NT2/D1 (cell line): ENCODE results near the gene SLAMF6.

Source experiments
- DNase-seq: peaks from one replicate; pipeline ENCODE4 v3.0.0-alpha.2; 2011; ENCODE audit warnings: low read depth, low spot score
- H3K27me3 ChIP-seq: 2 replicates; pipeline ENCODE4 v1.6.0; 2011; ENCODE audit warnings: mild to moderate bottlenecking; ENCODE audit not compliant: insufficient read length, insufficient read depth
- H3K36me3 ChIP-seq: 2 replicates; pipeline ENCODE4 v1.6.1; 2011; ENCODE audit warnings: mild to moderate bottlenecking, low read length, mixed read lengths; ENCODE audit not compliant: insufficient read depth, insufficient read length
- H3K4me1 ChIP-seq: 2 replicates; pipeline ENCODE4 v1.5.1; 2011; ENCODE audit not compliant: insufficient read depth, insufficient read length
- H3K4me3 ChIP-seq: 2 replicates; pipeline ENCODE4 v1.5.1; 2011; ENCODE audit warnings: low read depth; ENCODE audit not compliant: insufficient read length
- H3K9ac ChIP-seq: 2 replicates; pipeline ENCODE4 v1.6.0; 2011; ENCODE audit warnings: low read depth; ENCODE audit not compliant: insufficient read length
- H3K9me3 ChIP-seq: 2 replicates; pipeline ENCODE4 v1.5.1; 2011; ENCODE audit warnings: mild to moderate bottlenecking, low read length; ENCODE audit not compliant: insufficient read depth
- SUZ12 ChIP-seq: IDR thresholded peaks from 2 replicates; pipeline ENCODE4 v1.6.1; 2011; ENCODE audit not compliant: insufficient read length, insufficient read depth; ENCODE audit errors: extremely low read depth
- YY1 ChIP-seq: IDR thresholded peaks from 2 replicates; pipeline ENCODE4 v1.6.1; 2011; ENCODE audit not compliant: insufficient read length, insufficient read depth
- ZNF274 ChIP-seq: IDR thresholded peaks from 2 replicates; pipeline ENCODE4 v1.6.1; 2011; ENCODE audit warnings: mild to moderate bottlenecking, low read depth, low read length

Gene SLAMF6

GRCh38 chr1:160474392-160475242, 48.4 kb downstream of the SLAMF6 start:
- Histone ChIP-seq H3K36me3 (no peaks in the 10 kb centered on the region), H3K27me3 (no peaks in the 10 kb centered on the region), H3K9ac (no peak overlapping the region), H3K4me1 (no peaks in the 10 kb centered on the region), H3K9me3 (no peaks in the 10 kb centered on the region), H3K4me3 (no peak overlapping the region)
- no peak for DNase-seq
- no peak for TF ChIP-seq ZNF274
- no peak for TF ChIP-seq SUZ12
- TF ChIP-seq YY1: no peak

GRCh38 chr1:160472112-160472511, 50.9 kb downstream of the SLAMF6 start:
- H3K36me3 ChIP-seq: no peaks in the 10 kb centered on the region
- H3K4me3 ChIP-seq: no peak overlapping the region
- H3K9me3 ChIP-seq: no peaks in the 10 kb centered on the region
- DNase-seq: no peak
- TF ChIP-seq SUZ12: no peak
- no peak for TF ChIP-seq ZNF274
- no peak for TF ChIP-seq YY1
- H3K4me1 ChIP-seq: no peaks in the 10 kb centered on the region
- no peak overlapping the region for H3K9ac ChIP-seq
- no peaks in the 10 kb centered on the region for H3K27me3 ChIP-seq

GRCh38 chr1:160471253-160471652, 51.8 kb downstream of the SLAMF6 start:
- no peaks in the 10 kb centered on the region for H3K4me1 ChIP-seq
- no peaks in the 10 kb centered on the region for H3K27me3 ChIP-seq

GRCh38 chr1:160467576-160467975, 55.5 kb downstream of the SLAMF6 start:
- H3K9me3 ChIP-seq: no peaks in the 10 kb centered on the region
- no peak overlapping the region for H3K9ac ChIP-seq
- no peak for TF ChIP-seq SUZ12
- no peak for TF ChIP-seq YY1
- TF ChIP-seq ZNF274: no peak
- H3K4me3 ChIP-seq: no peak overlapping the region
- H3K27me3 ChIP-seq: no peaks in the 10 kb centered on the region
- H3K36me3 ChIP-seq: no peaks in the 10 kb centered on the region
- peaks cover 3% of the 10 kb centered on the region for H3K4me1 ChIP-seq
- no peak for DNase-seq

More at GRCh38 chr1:160471253-160471652, 51.8 kb downstream of the SLAMF6 start:
- H3K9me3 ChIP-seq: no peaks in the 10 kb centered on the region
- H3K9ac ChIP-seq: no peak overlapping the region
- H3K4me3 ChIP-seq: no peak overlapping the region
- H3K36me3 ChIP-seq: no peaks in the 10 kb centered on the region
- DNase-seq: no peak
- TF ChIP-seq SUZ12 (no peak), YY1 (no peak), ZNF274 (no peak)

GRCh38 chr1:160466961-160467360, 56.1 kb downstream of the SLAMF6 start:
- no peaks in the 10 kb centered on the region for H3K36me3 ChIP-seq
- H3K9me3 ChIP-seq: no peaks in the 10 kb centered on the region
- H3K4me3 ChIP-seq: no peak overlapping the region
- no peak for DNase-seq
- H3K4me1 ChIP-seq: peaks cover 3% of the 10 kb centered on the region
- no peak for TF ChIP-seq ZNF274
- TF ChIP-seq YY1: no peak
- TF ChIP-seq SUZ12: no peak
- no peak overlapping the region for H3K9ac ChIP-seq
- no peaks in the 10 kb centered on the region for H3K27me3 ChIP-seq

- TF ChIP-seq ZNF274: no peak
- TF ChIP-seq SUZ12: no peak
- TF ChIP-seq YY1: no peak
- H3K36me3 ChIP-seq: no peaks in the 10 kb centered on the region
- no peak overlapping the region for H3K9ac ChIP-seq
- no peak overlapping the region for H3K4me3 ChIP-seq
- DNase-seq: no peak
- H3K9me3 ChIP-seq: no peaks in the 10 kb centered on the region
- H3K27me3 ChIP-seq: no peaks in the 10 kb centered on the region
- peaks cover 3% of the 10 kb centered on the region for H3K4me1 ChIP-seq
Measured at GRCh38 chr1:160465123-160465522, 57.9 kb downstream of the SLAMF6 start.

GRCh38 chr1:160460683-160461287, 62.3 kb downstream of the SLAMF6 start:
- TF ChIP-seq SUZ12 (no peak), YY1 (no peak), ZNF274 (no peak)
- no peak overlapping the region for H3K4me3 ChIP-seq
- no peaks in the 10 kb centered on the region for H3K9me3 ChIP-seq
- DNase-seq: no peak
- no peaks in the 10 kb centered on the region for H3K27me3 ChIP-seq
- H3K9ac ChIP-seq: no peak overlapping the region
- no peaks in the 10 kb centered on the region for H3K36me3 ChIP-seq
- H3K4me1 ChIP-seq: peaks cover 4% of the 10 kb centered on the region
